HepG2 (cell line): ENCODE data around the gene CD300LG. TPM values are rescaled to one million over a fixed set of nuclear protein-coding genes. Genes with fewer than 3 reads are reported as not detected.
A peak's percentile ranks its signal among the peaks of the same experiment; 100 is the strongest.

Experiments used
- CHD4 ChIP-seq: fragments of 200-600 bp; sonication (generic); IDR thresholded peaks from 2 replicates; pipeline ENCODE4 v1.7.0; 2017; ENCODE audit warnings: mild to moderate bottlenecking, low read length, borderline replicate concordance
- HHEX ChIP-seq: IDR thresholded peaks from 2 replicates; pipeline ENCODE4 v1.6.1; 2016; ENCODE audit warnings: control low read depth
- IRX3 ChIP-seq: sonication (generic); formaldehyde crosslinking; IDR thresholded peaks from 2 replicates; pipeline ENCODE4 v1.8.1; 2023; ENCODE audit warnings: mild to moderate bottlenecking, low read depth, missing genetic modification reagents, borderline replicate concordance
- MYNN ChIP-seq: sonication (generic); formaldehyde crosslinking; IDR thresholded peaks from 2 replicates; pipeline ENCODE4 v1.4.0; 2020; ENCODE audit warnings: mild to moderate bottlenecking, low read depth, missing genetic modification reagents
- RORA ChIP-seq: sonication (generic); formaldehyde crosslinking; IDR thresholded peaks from 2 replicates; pipeline ENCODE4 v1.5.0; 2020; ENCODE audit warnings: mild to moderate bottlenecking, missing genetic modification reagents, moderate library complexity
- TEAD2 ChIP-seq: sonication (generic); formaldehyde crosslinking; IDR thresholded peaks from 2 replicates; pipeline ENCODE4 v1.9.0; 2021; ENCODE audit warnings: missing genetic modification reagents
- ZNF264 ChIP-seq: sonication (generic); formaldehyde crosslinking; IDR thresholded peaks from 2 replicates; pipeline ENCODE4 v1.4.0; 2020; ENCODE audit warnings: missing genetic modification reagents
- ZNF292 ChIP-seq: sonication (generic); formaldehyde crosslinking; IDR thresholded peaks from 2 replicates; pipeline ENCODE4 v1.8.1; 2022; ENCODE audit warnings: mild to moderate bottlenecking, low read depth, missing genetic modification reagents, borderline replicate concordance
- ZNF547 ChIP-seq: sonication (generic); formaldehyde crosslinking; IDR thresholded peaks from 2 replicates; pipeline ENCODE4 v1.5.1; 2020; ENCODE audit warnings: mild to moderate bottlenecking, missing genetic modification reagents
- ZNF615 ChIP-seq: sonication (generic); formaldehyde crosslinking; IDR thresholded peaks from 2 replicates; pipeline ENCODE4 v1.5.0; 2020; ENCODE audit warnings: mild to moderate bottlenecking, missing genetic modification reagents, borderline replicate concordance
- ZNF839 ChIP-seq: sonication (generic); formaldehyde crosslinking; IDR thresholded peaks from 2 replicates; pipeline ENCODE4 v1.4.0; 2020; ENCODE audit warnings: missing genetic modification reagents, mild to moderate bottlenecking, borderline replicate concordance
- polyA plus RNA-seq, 8 experiments: library from polyadenylated mRNA; depleted of rRNA in 3 of 8; stranded (reverse) in 7 of 8; unstranded in 1 of 8; fragments of >200 nt; fragmentation: Illumina TruSeq in 4 of 8; extraction: Trizol in 4 of 8; gene quantifications; 2 replicates each; pipeline versions ENCODE4 v1.2.1 to v1.2.3, GENCODE V29; 2011 to 2016; ENCODE audit warnings: low read depth in 4 of 8, missing spikeins in 1 of 8, mixed read lengths in 1 of 8; ENCODE audit not compliant: insufficient read depth in 1 of 8
- total RNA-seq, 5 experiments: library from RNA; depleted of rRNA; stranded (reverse); fragments of >200 nt; fragmentation: Illumina TruSeq; extraction: Trizol; gene quantifications; 2 replicates each; pipeline ENCODE4 v1.2.3, GENCODE V29; 2016; ENCODE audit warnings: low read depth in 1 of 5
- TF ChIP-seq, protein P1 (sequence below): sonication (generic); formaldehyde crosslinking; IDR thresholded peaks from 2 replicates; pipeline ENCODE4 v1.4.0; 2020; ENCODE audit warnings: missing genetic modification reagents
- TF ChIP-seq, protein P2 (sequence below): sonication (generic); formaldehyde crosslinking; IDR thresholded peaks from 2 replicates; pipeline ENCODE4 v1.5.0; 2020; ENCODE audit warnings: missing genetic modification reagents
- TF ChIP-seq, protein P3 (sequence below), 2 experiments: sonication (generic) in 1 of 2; formaldehyde crosslinking in 1 of 2; IDR thresholded peaks; 2 replicates each; pipeline versions ENCODE4 v1.5.1 to v1.6.1; 2011 to 2020; ENCODE audit warnings: borderline replicate concordance in 1 of 2, low read depth in 1 of 2, low read length in 1 of 2, mild to moderate bottlenecking in 1 of 2, missing genetic modification reagents in 1 of 2, moderate library complexity in 1 of 2
- TF ChIP-seq, protein P4 (sequence below): sonication (generic); formaldehyde crosslinking; IDR thresholded peaks from 2 replicates; pipeline ENCODE4 v1.8.0; 2022; ENCODE audit warnings: missing genetic modification reagents, mild to moderate bottlenecking, inconsistent platforms, borderline replicate concordance
- TF ChIP-seq, protein P5 (sequence below): sonication (generic); formaldehyde crosslinking; conservative IDR thresholded peaks from 2 replicates; pipeline ENCODE4 v1.8.0; 2022; ENCODE audit warnings: mild to moderate bottlenecking, moderate library complexity, missing genetic modification reagents

Gene CD300LG
- total and polyA plus RNA-seq, 2 of the 13 experiments (the other 11 are each of a cell fraction or from before 2014, with no cell fraction given), result not detected

DNA sequence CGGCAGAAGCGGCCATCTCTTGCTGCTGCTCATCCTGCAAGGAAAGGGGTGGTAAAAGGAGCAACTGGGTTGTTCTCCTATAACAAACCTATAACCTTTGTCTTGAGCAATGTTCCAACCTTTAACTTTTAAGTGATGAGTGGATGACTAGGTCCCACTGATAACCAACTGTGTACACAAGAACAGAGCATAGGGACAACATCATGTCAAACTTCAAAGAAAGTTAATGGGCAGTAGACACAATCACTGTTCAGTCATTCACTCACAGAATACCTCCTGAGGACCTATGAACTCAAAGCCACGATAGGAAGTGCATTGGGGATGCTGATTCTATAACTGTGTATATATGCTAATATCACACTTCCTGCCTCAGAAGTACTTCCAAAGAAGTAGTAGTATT is 45.1 kb upstream of the CD300LG start (continued):
- TF ChIP-seq, protein P1, sequence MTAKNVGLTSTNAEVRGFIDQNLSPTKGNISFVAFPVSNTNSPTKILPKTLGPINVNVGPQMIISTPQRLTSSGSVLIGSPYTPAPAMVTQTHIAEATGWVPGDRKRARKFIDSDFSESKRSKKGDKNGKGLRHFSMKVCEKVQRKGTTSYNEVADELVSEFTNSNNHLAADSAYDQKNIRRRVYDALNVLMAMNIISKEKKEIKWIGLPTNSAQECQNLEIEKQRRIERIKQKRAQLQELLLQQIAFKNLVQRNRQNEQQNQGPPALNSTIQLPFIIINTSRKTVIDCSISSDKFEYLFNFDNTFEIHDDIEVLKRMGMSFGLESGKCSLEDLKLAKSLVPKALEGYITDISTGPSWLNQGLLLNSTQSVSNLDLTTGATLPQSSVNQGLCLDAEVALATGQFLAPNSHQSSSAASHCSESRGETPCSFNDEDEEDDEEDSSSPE (CRISPR knock-in tag), result no peak
- TF ChIP-seq CHD4 (no peak), MYNN (CRISPR knock-in tag) (no peak), IRX3 (no peak), HHEX (peak; percentile 99), ZNF264 (CRISPR knock-in tag) (peak; percentile 33; the same call in 1 of the 2 replicates), RORA (CRISPR knock-in tag) (no peak), TEAD2 (CRISPR knock-in tag) (no peak), ZNF615 (CRISPR knock-in tag) (no peak), ZNF292 (CRISPR knock-in tag) (peak; percentile 68), ZNF839 (CRISPR knock-in tag) (no peak), ZNF547 (CRISPR knock-in tag) (no peak)
- TF ChIP-seq, protein P2, sequence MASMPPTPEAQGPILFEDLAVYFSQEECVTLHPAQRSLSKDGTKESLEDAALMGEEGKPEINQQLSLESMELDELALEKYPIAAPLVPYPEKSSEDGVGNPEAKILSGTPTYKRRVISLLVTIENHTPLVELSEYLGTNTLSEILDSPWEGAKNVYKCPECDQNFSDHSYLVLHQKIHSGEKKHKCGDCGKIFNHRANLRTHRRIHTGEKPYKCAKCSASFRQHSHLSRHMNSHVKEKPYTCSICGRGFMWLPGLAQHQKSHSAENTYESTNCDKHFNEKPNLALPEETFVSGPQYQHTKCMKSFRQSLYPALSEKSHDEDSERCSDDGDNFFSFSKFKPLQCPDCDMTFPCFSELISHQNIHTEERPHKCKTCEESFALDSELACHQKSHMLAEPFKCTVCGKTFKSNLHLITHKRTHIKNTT (CRISPR knock-in tag), result no peak
- TF ChIP-seq, protein P3, sequence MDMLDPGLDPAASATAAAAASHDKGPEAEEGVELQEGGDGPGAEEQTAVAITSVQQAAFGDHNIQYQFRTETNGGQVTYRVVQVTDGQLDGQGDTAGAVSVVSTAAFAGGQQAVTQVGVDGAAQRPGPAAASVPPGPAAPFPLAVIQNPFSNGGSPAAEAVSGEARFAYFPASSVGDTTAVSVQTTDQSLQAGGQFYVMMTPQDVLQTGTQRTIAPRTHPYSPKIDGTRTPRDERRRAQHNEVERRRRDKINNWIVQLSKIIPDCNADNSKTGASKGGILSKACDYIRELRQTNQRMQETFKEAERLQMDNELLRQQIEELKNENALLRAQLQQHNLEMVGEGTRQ (IDR thresholded peaks at IDR 0.05; ENCODE audit: low read depth, low read length), result no peak
- TF ChIP-seq, protein P3 (CRISPR knock-in tag; IDR thresholded peaks at IDR 0.05; ENCODE audit: borderline replicate concordance), result no peak
- TF ChIP-seq, protein P4, sequence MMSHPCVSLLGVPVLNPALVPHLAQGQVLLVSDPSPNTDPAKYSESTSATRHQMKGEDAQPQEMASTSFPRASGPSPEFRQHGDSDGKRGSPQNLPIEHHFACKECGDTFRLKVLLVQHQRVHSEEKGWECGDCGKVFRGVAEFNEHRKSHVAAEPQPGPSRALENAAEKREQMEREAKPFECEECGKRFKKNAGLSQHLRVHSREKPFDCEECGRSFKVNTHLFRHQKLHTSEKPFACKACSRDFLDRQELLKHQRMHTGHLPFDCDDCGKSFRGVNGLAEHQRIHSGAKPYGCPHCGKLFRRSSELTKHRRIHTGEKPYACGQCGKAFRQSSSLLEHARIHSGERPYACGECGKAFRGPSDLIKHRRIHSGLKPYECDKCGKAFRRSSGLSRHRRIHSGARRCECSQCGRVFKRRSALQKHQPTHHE (CRISPR knock-in tag), result no peak
- TF ChIP-seq, protein P5, sequence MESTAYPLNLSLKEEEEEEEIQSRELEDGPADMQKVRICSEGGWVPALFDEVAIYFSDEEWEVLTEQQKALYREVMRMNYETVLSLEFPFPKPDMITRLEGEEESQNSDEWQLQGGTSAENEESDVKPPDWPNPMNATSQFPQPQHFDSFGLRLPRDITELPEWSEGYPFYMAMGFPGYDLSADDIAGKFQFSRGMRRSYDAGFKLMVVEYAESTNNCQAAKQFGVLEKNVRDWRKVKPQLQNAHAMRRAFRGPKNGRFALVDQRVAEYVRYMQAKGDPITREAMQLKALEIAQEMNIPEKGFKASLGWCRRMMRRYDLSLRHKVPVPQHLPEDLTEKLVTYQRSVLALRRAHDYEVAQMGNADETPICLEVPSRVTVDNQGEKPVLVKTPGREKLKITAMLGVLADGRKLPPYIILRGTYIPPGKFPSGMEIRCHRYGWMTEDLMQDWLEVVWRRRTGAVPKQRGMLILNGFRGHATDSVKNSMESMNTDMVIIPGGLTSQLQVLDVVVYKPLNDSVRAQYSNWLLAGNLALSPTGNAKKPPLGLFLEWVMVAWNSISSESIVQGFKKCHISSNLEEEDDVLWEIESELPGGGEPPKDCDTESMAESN, result no peak
